Loucy (cell line): ENCODE results near the gene HIRIP3.

Experiments used
- H2AFZ ChIP-seq: fragments of 200-600 bp; sonication (generic); 2 replicates; pipeline ENCODE4 v1.6.0; 2016; ENCODE audit warnings: antibody characterized with exemption, mild to moderate bottlenecking, low read length, moderate library complexity
- H3F3A ChIP-seq: fragments of 200-600 bp; 2 replicates; pipeline ENCODE4 v1.6.0; 2016; ENCODE audit warnings: antibody characterized with exemption, low read depth, mild to moderate bottlenecking
- H3K27me3 ChIP-seq: fragments of 200-600 bp; sonication (generic); 2 replicates; pipeline ENCODE4 v1.6.1; 2014; ENCODE audit warnings: low read length, mild to moderate bottlenecking; ENCODE audit not compliant: insufficient read depth, poor library complexity, severe bottlenecking
- H3K36me3 ChIP-seq: fragments of 200-600 bp; sonication (generic); 2 replicates; pipeline ENCODE4 v1.6.1; 2016; ENCODE audit warnings: low read length; ENCODE audit not compliant: insufficient read depth
- H3K4me1 ChIP-seq: fragments of 200-600 bp; sonication (generic); 2 replicates; pipeline ENCODE4 v1.5.1; 2014; ENCODE audit warnings: low read length, mild to moderate bottlenecking; ENCODE audit not compliant: insufficient read depth, poor library complexity, severe bottlenecking
- H3K4me2 ChIP-seq: fragments of 200-600 bp; sonication (generic); 2 replicates; pipeline ENCODE4 v1.6.0; 2014; ENCODE audit warnings: antibody characterized with exemption, low read length, low read depth, mild to moderate bottlenecking; ENCODE audit not compliant: poor library complexity, severe bottlenecking
- H3K4me3 ChIP-seq: fragments of 200-600 bp; sonication (generic); 2 replicates; pipeline ENCODE4 v1.5.1; 2014; ENCODE audit warnings: low read length, mild to moderate bottlenecking, mixed read lengths; ENCODE audit not compliant: poor library complexity, severe bottlenecking
- H3K79me2 ChIP-seq: fragments of 200-600 bp; sonication (generic); 2 replicates; pipeline ENCODE4 v1.6.1; 2014; ENCODE audit warnings: low read length; ENCODE audit not compliant: insufficient read depth
- H3K9ac ChIP-seq: fragments of 200-600 bp; sonication (generic); 2 replicates; pipeline ENCODE4 v1.6.0; 2014; ENCODE audit warnings: mild to moderate bottlenecking, low read depth, low read length, moderate library complexity; ENCODE audit not compliant: poor library complexity, severe bottlenecking
- H3K9me2 ChIP-seq: fragments of 200-600 bp; sonication (generic); replicated peaks from 2 replicates; pipeline ENCODE4 v1.6.1; 2016; ENCODE audit warnings: low read depth, low read length, mixed read lengths
- H3K9me3 ChIP-seq: fragments of 200-600 bp; sonication (generic); 2 replicates; pipeline ENCODE4 v1.6.1; 2014; ENCODE audit warnings: mild to moderate bottlenecking, antibody characterized with exemption, low read length, low read depth; ENCODE audit not compliant: insufficient read depth
- H4K20me1 ChIP-seq: fragments of 200-600 bp; sonication (generic); 2 replicates; pipeline ENCODE4 v1.6.0; 2014; ENCODE audit warnings: antibody characterized with exemption, low read length, mild to moderate bottlenecking; ENCODE audit not compliant: insufficient read depth, poor library complexity, severe bottlenecking
- CTCF ChIP-seq: fragments of 200-600 bp; sonication (generic); conservative IDR thresholded peaks from 2 replicates; pipeline ENCODE4 v1.5.1; 2014; ENCODE audit warnings: mild to moderate bottlenecking, antibody characterized with exemption, low read length
- EZH2phosphoT487 ChIP-seq: fragments of 200-600 bp; IDR thresholded peaks from 2 replicates; pipeline ENCODE4 v1.6.1; 2018; ENCODE audit warnings: antibody characterized with exemption, mild to moderate bottlenecking, moderate library complexity, borderline replicate concordance

Gene HIRIP3

GRCh38 chr16:29990883-29991570 lies 4.4 kb downstream of the HIRIP3 start:
- H3K9ac ChIP-seq: no peak overlapping the region
- H3K4me2 ChIP-seq: no peak overlapping the region
- no peaks in the 10 kb centered on the region for H3K9me3 ChIP-seq
- peaks cover 55% of the 10 kb centered on the region; the same call in 1 of the 2 replicates for H3K36me3 ChIP-seq
- H3K4me3 ChIP-seq: no peak overlapping the region
- peaks cover 18% of the 10 kb centered on the region for H3K79me2 ChIP-seq
- H3K4me1 ChIP-seq: peaks cover 12% of the 10 kb centered on the region
- H4K20me1 ChIP-seq: peaks cover 11% of the 10 kb centered on the region
- no peak for TF ChIP-seq EZH2phosphoT487
- TF ChIP-seq CTCF: no peak
- H3K27me3 ChIP-seq: no peaks in the 10 kb centered on the region
- H3K9me2 ChIP-seq: no peaks in the 10 kb centered on the region
- H2AFZ ChIP-seq: no peak overlapping the region
- 0 out of 2 replicates have a peak, but pooled peaks cover 3% of the 10 kb centered on the region for H3F3A ChIP-seq

DNA sequence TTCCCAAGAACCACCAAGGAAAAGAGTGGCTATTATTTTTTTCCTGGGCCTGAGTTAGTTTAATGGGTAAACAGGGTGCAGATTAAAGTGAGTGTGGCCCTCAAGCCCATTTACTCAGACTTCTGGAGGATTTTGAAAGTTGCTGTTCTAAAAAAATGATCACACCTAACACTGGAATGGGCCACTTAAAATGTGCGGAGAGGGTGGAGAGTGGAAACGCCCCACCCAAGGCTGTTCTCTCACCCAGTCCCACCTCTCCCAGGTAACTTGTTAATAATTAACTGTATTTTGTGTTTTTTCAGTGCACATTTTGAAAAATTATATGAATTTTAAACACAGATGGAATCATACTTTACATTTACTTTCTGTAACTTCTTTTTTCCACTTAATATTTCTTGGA lies 5.4 kb downstream of the HIRIP3 start:
- Histone ChIP-seq H3K36me3 (peaks cover 65% of the 10 kb centered on the region; the same call in 1 of the 2 replicates), H4K20me1 (peaks cover 11% of the 10 kb centered on the region)

GRCh38 chr16:29989111-29989858 lies 6.1 kb downstream of the HIRIP3 start:
- Histone ChIP-seq H3F3A (0 out of 2 replicates have a peak, but pooled peaks cover 3% of the 10 kb centered on the region), H3K36me3 (peaks cover 72% of the 10 kb centered on the region; the same call in 1 of the 2 replicates), H3K4me3 (no peak overlapping the region), H3K79me2 (peaks cover 8% of the 10 kb centered on the region), H3K4me2 (no peak overlapping the region), H2AFZ (no peak overlapping the region), H3K27me3 (no peaks in the 10 kb centered on the region), H3K4me1 (peaks cover 6% of the 10 kb centered on the region), H3K9me2 (no peaks in the 10 kb centered on the region), H3K9ac (no peak overlapping the region), H3K9me3 (no peaks in the 10 kb centered on the region), H4K20me1 (peaks cover 4% of the 10 kb centered on the region)
- TF ChIP-seq CTCF: no peak
- no peak for TF ChIP-seq EZH2phosphoT487

More for the DNA sequence above, 5.4 kb downstream of the HIRIP3 start:
- Histone ChIP-seq H3K27me3 (no peaks in the 10 kb centered on the region), H3K9ac (no peak overlapping the region), H2AFZ (no peak overlapping the region), H3K9me3 (no peaks in the 10 kb centered on the region), H3K9me2 (no peaks in the 10 kb centered on the region), H3F3A (0 out of 2 replicates have a peak, but pooled peaks cover 3% of the 10 kb centered on the region), H3K4me3 (no peak overlapping the region), H3K4me2 (no peak overlapping the region), H3K4me1 (peaks cover 12% of the 10 kb centered on the region), H3K79me2 (peaks cover 16% of the 10 kb centered on the region)
- no peak for TF ChIP-seq EZH2phosphoT487
- TF ChIP-seq CTCF: no peak
